Activated naive CD4-positive, alpha-beta T cell treated with anti-CD3 and anti-CD28 coated beads, Interleukin-2, amount 50 U/mL, for 72 hours (primary cell): ENCODE results near the gene BCL11A. TPM values are rescaled to one million over a fixed set of nuclear protein-coding genes. Genes with fewer than 3 reads are reported as not detected.

Source experiments
- ATAC-seq, 2 donors: fragments of 150-1000 bp; cut with Tn5 transposase; 2 replicates each; pipeline ENCODE4 v1.10.0; 2021; ENCODE audit warnings: mild to moderate bottlenecking in 2 of 2, moderate library complexity in 2 of 2
- DNase-seq, 2 donors: peaks; one replicate each; pipeline ENCODE4 v3.0.0; 2021 to 2022; ENCODE audit warnings: low spot score in 2 of 2
- H3K27ac Mint-ChIP-seq, 2 donors: one replicate each; pipeline ENCODE4 v1.8.0; 2022; ENCODE audit warnings: mild to moderate bottlenecking in 2 of 2, mixed read lengths in 2 of 2
- H3K36me3 Mint-ChIP-seq, 2 donors: one replicate each; pipeline ENCODE4 v1.8.0; 2022; ENCODE audit warnings: mixed read lengths in 2 of 2
- H3K9me3 Mint-ChIP-seq, 2 donors: one replicate each; pipeline ENCODE4 v1.8.0; 2022; ENCODE audit warnings: mixed read lengths in 2 of 2
- total RNA-seq, 2 donors: library from RNA; stranded (reverse); gene quantifications; one replicate each; pipeline ENCODE4 v1.2.3, GENCODE V29; 2022

The BCL11A gene
- total RNA-seq, 2 donors from 2014 or later: 0.05 to 0.25 TPM

DNA sequence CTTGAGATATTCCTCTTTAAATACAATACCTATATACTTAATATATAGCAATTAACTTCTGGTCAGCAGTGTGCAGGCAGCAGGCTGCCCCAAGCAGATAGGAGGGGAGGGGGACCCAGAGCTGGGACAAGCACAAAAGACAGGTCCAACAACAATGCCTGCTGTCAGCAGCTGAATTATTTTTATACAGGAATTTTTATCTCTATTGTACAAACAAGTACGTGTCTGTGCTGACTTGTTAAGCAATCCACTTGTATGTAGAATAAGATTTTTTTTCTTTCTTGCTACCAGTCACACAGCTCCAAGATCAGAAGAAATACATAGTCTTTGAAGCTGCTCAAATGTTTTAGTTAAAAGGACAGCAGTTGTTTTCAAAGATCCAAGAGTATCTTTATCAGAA, 16.7 kb downstream of the BCL11A start:
- Mint-ChIP-seq H3K27ac (no peak overlapping the region), H3K9me3 (no peaks in the 10 kb centered on the region), H3K36me3 (no peaks in the 10 kb centered on the region)
- no peak for DNase-seq
- no peak for ATAC-seq

GRCh38 chr2:60535685-60536312, 17.7 kb downstream of the BCL11A start:
- no peaks in the 10 kb centered on the region for H3K36me3 Mint-ChIP-seq
- no peaks in the 10 kb centered on the region for H3K9me3 Mint-ChIP-seq
- DNase-seq: no peak
- no peak overlapping the region for H3K27ac Mint-ChIP-seq
- ATAC-seq: no peak

- no peak for DNase-seq
- H3K9me3 Mint-ChIP-seq: no peaks in the 10 kb centered on the region
- ATAC-seq: no peak
- no peaks in the 10 kb centered on the region for H3K36me3 Mint-ChIP-seq
- no peak overlapping the region for H3K27ac Mint-ChIP-seq
These were observed 18.4 kb downstream of the BCL11A start for GRCh38 chr2:60534892-60535684.

- ATAC-seq: no peak
- no peak for DNase-seq
- Mint-ChIP-seq H3K36me3 (no peaks in the 10 kb centered on the region), H3K27ac (no peak overlapping the region), H3K9me3 (no peaks in the 10 kb centered on the region)
These were observed 19.3 kb downstream of the BCL11A start for GRCh38 chr2:60534052-60534685.

DNA sequence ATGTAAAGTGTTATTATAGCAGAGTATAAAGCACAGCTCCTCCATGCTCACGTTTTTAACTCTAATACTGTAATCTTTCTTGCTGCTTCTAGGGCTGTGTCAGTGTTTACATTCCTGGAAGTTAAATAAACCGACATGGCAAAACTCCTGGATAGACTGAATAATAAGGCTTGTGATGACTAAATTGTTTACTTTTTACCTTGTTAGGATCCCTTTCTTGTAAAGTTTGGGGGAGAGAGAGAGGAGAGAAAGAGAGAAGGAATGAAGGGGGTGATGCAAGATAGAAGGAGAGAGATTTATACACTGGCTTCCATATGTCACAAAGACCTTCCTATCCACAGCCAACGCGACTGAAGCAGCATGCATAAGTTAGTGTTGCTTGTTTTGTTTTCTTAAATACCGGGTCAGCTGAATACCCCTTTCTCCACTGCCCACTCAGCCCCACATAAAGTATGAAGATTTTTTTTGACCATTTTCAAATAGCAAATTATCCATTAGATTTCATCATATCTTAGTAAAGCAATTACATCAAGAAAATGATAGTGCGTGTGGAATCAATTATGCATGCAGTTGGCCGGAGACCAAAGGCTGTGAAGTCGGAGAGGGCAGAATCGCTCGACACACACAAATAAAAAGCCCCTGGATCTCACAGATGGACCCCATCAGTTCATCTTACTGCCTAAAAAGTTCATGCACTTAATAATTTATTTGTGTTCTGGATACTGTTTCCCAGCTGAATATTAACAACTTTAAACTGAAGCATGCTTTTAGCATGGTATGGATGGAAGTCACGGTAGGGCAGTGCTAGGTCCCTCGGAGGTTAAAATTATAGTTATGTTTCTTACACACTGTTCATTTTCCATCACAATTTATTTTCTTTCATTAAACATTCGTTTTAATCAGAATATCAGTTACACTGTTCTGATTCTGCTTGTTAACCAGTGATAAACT, 20.1 kb downstream of the BCL11A start:
- DNase-seq: no peak
- Mint-ChIP-seq H3K36me3 (no peaks in the 10 kb centered on the region), H3K9me3 (no peaks in the 10 kb centered on the region), H3K27ac (no peak overlapping the region)
- no peak for ATAC-seq

- no peak for DNase-seq
- no peak overlapping the region for H3K27ac Mint-ChIP-seq
- H3K9me3 Mint-ChIP-seq: no peaks in the 10 kb centered on the region
- ATAC-seq: no peak
- H3K36me3 Mint-ChIP-seq: no peaks in the 10 kb centered on the region
These were observed 21.0 kb downstream of the BCL11A start for GRCh38 chr2:60532421-60532820.

- Mint-ChIP-seq H3K36me3 (no peaks in the 10 kb centered on the region), H3K9me3 (no peaks in the 10 kb centered on the region), H3K27ac (peak overlapping the region in 1 of 2 donors; percentile 47)
- ATAC-seq (no peak), DNase-seq (no peak)
These were observed 21.7 kb downstream of the BCL11A start for GRCh38 chr2:60531701-60532133.

DNA sequence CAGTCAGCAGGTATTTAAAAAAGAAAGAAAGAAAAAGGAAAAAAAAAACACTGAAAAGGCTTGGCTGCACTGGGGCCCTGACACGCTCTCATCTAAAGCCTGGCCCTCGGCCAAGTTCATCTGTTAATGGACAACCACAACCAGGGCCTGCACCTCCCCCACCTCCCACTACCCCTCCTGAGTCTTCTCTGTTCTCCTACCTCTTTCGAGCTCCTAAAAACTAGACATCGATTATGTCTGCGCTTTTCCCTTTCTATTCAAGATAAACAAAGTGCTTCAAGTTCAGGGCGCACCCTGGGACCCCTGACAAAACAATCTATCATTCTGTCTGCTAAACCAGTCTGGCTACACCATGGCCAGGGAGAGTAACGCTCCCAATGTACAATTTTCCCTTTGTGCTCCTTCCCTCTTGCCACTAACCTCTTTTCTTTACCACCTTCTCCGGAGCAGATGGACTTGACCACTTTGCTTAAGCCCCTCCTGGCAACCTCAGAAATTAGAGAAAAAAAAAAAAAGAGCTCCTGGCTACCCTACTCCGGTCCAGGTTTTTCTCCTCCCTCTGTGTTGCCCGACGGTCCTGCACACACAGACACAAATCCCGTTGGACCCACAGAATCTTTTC, 22.7 kb downstream of the BCL11A start:
- no peak for ATAC-seq
- Mint-ChIP-seq H3K36me3 (no peaks in the 10 kb centered on the region), H3K9me3 (no peaks in the 10 kb centered on the region), H3K27ac (no peak overlapping the region)
- no peak for DNase-seq

- Mint-ChIP-seq H3K27ac (no peak overlapping the region), H3K36me3 (no peaks in the 10 kb centered on the region), H3K9me3 (no peaks in the 10 kb centered on the region)
- DNase-seq: no peak
- ATAC-seq: no peak
These were observed 23.4 kb downstream of the BCL11A start for GRCh38 chr2:60529785-60530627.

GRCh38 chr2:60529136-60529784, 24.2 kb downstream of the BCL11A start:
- ATAC-seq: no peak

DNA sequence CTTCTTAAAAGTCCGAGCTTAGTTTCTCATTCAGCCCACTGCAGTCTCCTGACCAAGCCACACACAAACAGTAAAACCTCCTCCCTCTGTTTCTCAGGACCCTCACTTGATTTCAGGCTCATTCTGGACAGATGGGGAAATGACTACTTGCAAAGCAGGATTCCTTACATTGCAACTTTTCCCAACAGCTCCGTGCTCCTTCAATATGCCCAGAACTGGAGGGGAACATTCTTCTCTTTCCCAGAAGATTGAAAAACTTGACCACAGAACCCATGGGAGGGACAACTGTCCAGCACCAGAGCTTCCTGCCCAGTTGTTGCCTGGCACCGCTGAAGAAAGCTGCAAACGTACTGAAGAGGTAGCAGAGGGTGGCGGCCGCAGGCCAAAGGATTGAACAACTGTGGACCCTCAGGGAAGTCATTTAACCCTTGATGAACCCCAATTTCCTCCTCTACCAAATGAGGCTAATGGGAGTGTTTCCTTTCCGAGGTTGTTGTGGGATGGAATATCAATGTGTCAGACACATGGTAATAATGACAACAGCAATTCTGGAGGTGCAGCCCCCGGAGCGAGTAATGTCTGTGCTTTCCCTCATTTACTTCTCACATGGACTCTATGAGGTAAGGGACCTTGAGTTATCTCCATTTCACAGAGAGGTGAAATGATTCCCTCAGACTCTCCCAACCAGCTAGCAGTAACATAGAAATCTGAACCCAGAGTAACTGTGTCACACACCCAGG, 25.0 kb downstream of the BCL11A start:
- no peaks in the 10 kb centered on the region for H3K9me3 Mint-ChIP-seq
- no peak for DNase-seq
- no peak for ATAC-seq
- no peak overlapping the region for H3K27ac Mint-ChIP-seq
- H3K36me3 Mint-ChIP-seq: no peaks in the 10 kb centered on the region

More at GRCh38 chr2:60529136-60529784, 24.2 kb downstream of the BCL11A start:
- DNase-seq: no peak
- H3K36me3 Mint-ChIP-seq: no peaks in the 10 kb centered on the region
- H3K27ac Mint-ChIP-seq: no peak overlapping the region
- H3K9me3 Mint-ChIP-seq: no peaks in the 10 kb centered on the region

- no peaks in the 10 kb centered on the region for H3K9me3 Mint-ChIP-seq
- ATAC-seq (no peak), DNase-seq (no peak)
- H3K27ac Mint-ChIP-seq: no peak overlapping the region
- no peaks in the 10 kb centered on the region for H3K36me3 Mint-ChIP-seq
These were observed 25.7 kb downstream of the BCL11A start for GRCh38 chr2:60527762-60528161.

GRCh38 chr2:60526623-60527022, 26.8 kb downstream of the BCL11A start:
- no peak for DNase-seq
- Mint-ChIP-seq H3K9me3 (no peaks in the 10 kb centered on the region), H3K36me3 (no peaks in the 10 kb centered on the region), H3K27ac (no peak overlapping the region)
- ATAC-seq: no peak

DNA sequence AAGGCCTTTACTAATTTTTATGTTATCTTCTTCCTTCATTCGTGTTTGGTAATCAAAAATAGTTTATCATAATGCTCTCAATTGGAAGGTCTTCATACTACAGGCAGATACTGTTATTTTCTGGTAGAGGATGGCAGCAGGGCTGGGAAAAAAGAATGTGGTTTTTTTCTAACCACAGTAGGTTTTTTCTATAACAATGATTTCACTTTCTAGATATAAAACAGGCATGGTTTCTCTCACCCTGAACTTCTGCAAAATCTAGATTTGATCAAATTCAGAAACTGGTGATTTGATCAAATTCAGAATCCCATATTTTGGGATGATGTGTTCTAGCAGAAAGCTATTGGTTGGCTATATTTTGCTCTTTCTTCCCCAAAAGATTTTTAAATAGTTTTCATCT, 27.6 kb downstream of the BCL11A start:
- ATAC-seq (no peak), DNase-seq (no peak)
- Mint-ChIP-seq H3K9me3 (no peaks in the 10 kb centered on the region), H3K36me3 (no peaks in the 10 kb centered on the region), H3K27ac (no peak overlapping the region)
